Measurements from ENCODE around the gene ANGPTL2.

Gene ANGPTL2

GRCh38 chr9:127136081-127136879 lies 13.8 kb upstream of the ANGPTL2 start:
- DNase-seq (ENCODE audit: low read depth in 2 of 2): no peak
- TF ChIP-seq, protein P1, sequence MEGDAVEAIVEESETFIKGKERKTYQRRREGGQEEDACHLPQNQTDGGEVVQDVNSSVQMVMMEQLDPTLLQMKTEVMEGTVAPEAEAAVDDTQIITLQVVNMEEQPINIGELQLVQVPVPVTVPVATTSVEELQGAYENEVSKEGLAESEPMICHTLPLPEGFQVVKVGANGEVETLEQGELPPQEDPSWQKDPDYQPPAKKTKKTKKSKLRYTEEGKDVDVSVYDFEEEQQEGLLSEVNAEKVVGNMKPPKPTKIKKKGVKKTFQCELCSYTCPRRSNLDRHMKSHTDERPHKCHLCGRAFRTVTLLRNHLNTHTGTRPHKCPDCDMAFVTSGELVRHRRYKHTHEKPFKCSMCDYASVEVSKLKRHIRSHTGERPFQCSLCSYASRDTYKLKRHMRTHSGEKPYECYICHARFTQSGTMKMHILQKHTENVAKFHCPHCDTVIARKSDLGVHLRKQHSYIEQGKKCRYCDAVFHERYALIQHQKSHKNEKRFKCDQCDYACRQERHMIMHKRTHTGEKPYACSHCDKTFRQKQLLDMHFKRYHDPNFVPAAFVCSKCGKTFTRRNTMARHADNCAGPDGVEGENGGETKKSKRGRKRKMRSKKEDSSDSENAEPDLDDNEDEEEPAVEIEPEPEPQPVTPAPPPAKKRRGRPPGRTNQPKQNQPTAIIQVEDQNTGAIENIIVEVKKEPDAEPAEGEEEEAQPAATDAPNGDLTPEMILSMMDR (IDR thresholded peaks at IDR 0.05; ENCODE audit: low read depth, low read length): no peak
- no peak overlapping the region for H3K4me3 ChIP-seq (replicated peaks in 1 of 2; ENCODE audit: low read depth in 2 of 2, low read length in 2 of 2)

DNA sequence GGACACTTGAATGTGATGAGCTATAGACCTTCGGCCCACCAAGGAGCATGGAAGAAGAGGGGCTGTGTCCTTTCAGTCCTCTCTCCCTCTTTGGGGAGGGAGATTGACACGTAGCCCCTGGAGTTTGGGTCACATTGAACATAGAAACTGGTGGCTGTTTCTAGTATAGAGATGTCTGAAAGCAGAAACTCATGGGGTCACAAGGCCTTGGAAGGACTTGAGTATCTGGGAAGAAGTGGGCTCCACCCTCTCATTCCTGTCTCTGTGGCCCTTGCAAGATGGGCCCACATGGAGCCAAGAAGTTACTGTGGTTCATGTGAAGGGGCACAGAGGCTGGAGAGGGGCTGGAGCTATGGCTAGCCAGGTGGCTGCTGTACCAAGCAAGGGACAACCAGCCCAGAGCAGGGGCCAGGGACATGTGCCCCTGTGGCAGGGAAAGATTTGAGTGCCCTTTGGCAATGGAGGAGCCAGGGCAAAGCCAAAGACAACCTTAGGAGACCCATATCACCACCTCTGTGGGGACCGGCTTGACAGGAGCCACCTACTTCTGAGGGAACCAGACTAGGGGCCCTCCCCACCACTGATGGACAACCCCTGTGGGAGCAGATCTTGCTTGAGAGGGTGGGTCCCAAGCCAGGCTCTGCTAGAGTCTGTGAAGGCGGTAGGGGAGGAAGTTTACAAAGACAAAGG lies 12.8 kb upstream of the ANGPTL2 start:
- no peak for DNase-seq (ENCODE audit: low read depth in 2 of 2)
- H3K4me3 ChIP-seq (replicated peaks in 1 of 2; ENCODE audit: low read depth in 2 of 2, low read length in 2 of 2): no peak overlapping the region
- TF ChIP-seq, protein P1 (IDR thresholded peaks at IDR 0.05; ENCODE audit: low read depth, low read length): no peak

DNA sequence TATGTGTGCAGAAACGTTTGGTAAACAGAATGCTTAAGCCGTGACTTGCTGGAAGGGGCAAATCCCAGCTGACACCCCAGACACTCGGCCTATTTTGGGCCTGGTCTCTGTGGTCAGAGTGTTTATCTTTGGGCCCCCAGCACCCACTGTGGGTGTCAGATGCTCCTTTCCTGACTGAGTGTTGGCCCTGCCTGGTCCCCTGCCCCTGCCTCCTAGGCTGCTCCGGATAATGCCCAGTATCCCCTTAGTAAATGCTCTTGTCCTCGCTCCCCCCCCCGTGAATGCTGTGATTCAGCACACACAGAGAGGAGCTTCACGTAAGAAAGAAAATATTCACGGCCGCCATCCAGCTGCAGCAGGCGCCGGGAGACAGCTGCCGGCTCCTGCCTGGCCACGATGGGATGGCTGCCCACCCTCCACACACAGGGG lies 11.3 kb upstream of the ANGPTL2 start:
- TF ChIP-seq, protein P1 (IDR thresholded peaks at IDR 0.05; ENCODE audit: low read depth, low read length): no peak
- no peak overlapping the region for H3K4me3 ChIP-seq (replicated peaks in 1 of 2; ENCODE audit: low read depth in 2 of 2, low read length in 2 of 2)
- DNase-seq (ENCODE audit: low read depth in 2 of 2): peak; percentile 77 to 78

- H3K4me3 ChIP-seq (replicated peaks in 1 of 2; ENCODE audit: low read depth in 2 of 2, low read length in 2 of 2): no peak overlapping the region
- TF ChIP-seq, protein P1 (IDR thresholded peaks at IDR 0.05; ENCODE audit: low read depth, low read length): no peak
- DNase-seq (ENCODE audit: low read depth in 2 of 2): peak in 1 of 2 donors; percentile 53
These were observed 10.6 kb upstream of the ANGPTL2 start for GRCh38 chr9:127132921-127133647.

- no peak overlapping the region for H3K4me3 ChIP-seq (replicated peaks in 1 of 2; ENCODE audit: low read depth in 2 of 2, low read length in 2 of 2)
- TF ChIP-seq, protein P1 (IDR thresholded peaks at IDR 0.05; ENCODE audit: low read depth, low read length): no peak
- DNase-seq (ENCODE audit: low read depth in 2 of 2): no peak
These were observed 9.9 kb upstream of the ANGPTL2 start for GRCh38 chr9:127132375-127132774.

GRCh38 chr9:127131871-127132270 lies 9.4 kb upstream of the ANGPTL2 start:
- DNase-seq (ENCODE audit: low read depth in 2 of 2): peak; percentile 65 to 86
- TF ChIP-seq, protein P1 (IDR thresholded peaks at IDR 0.05; ENCODE audit: low read depth, low read length): no peak
- no peak overlapping the region for H3K4me3 ChIP-seq (replicated peaks in 1 of 2; ENCODE audit: low read depth in 2 of 2, low read length in 2 of 2)

All from cardiac fibroblast (primary cell).